Esophagus mucosa (tissue), 1 donor: Measurements from ENCODE around the gene CKAP5. TPM values are rescaled to one million over a fixed set of nuclear protein-coding genes. Genes with fewer than 3 reads are reported as not detected.

Experiments used
- ATAC-seq: fragments of 200-7000 bp; cut with Tn5 transposase; one replicate; pipeline ENCODE4 v1.9.1; 2020
- total RNA-seq: library from RNA; stranded (reverse); gene quantifications from one replicate; pipeline ENCODE4 v1.2.4, GENCODE V29; 2023
- donor health status: DM: yes; HTN: yes; CAD: no.

Gene CKAP5
- total RNA-seq, 1 donor from 2014 or later: 48.7 TPM

- ATAC-seq: no peak
These were observed 83.8 kb downstream of the CKAP5 start for GRCh38 chr11:46762248-46762647.

- no peak for ATAC-seq
These were observed 84.3 kb downstream of the CKAP5 start for GRCh38 chr11:46761807-46762206.

GRCh38 chr11:46760429-46761128, 85.5 kb downstream of the CKAP5 start:
- no peak for ATAC-seq

- no peak for ATAC-seq
These were observed 86.9 kb downstream of the CKAP5 start for GRCh38 chr11:46759196-46759595.

GRCh38 chr11:46755962-46756361, 90.1 kb downstream of the CKAP5 start:
- ATAC-seq: no peak

GRCh38 chr11:46747150-46747549, 98.9 kb downstream of the CKAP5 start:
- ATAC-seq: no peak

GRCh38 chr11:46745995-46746394, 100.1 kb downstream of the CKAP5 start:
- ATAC-seq: no peak

- no peak for ATAC-seq
These were observed 100.8 kb downstream of the CKAP5 start for GRCh38 chr11:46745328-46745727.

GRCh38 chr11:46743693-46744339, 102.3 kb downstream of the CKAP5 start:
- no peak for ATAC-seq

- no peak for ATAC-seq
These were observed 103.0 kb downstream of the CKAP5 start for GRCh38 chr11:46743043-46743442.

GRCh38 chr11:46741600-46742484, 104.2 kb downstream of the CKAP5 start:
- no peak for ATAC-seq

- ATAC-seq: no peak
These were observed 107.2 kb downstream of the CKAP5 start for GRCh38 chr11:46738887-46739286.

GRCh38 chr11:46737699-46738098, 108.4 kb downstream of the CKAP5 start:
- ATAC-seq: no peak

- no peak for ATAC-seq
These were observed 109.5 kb downstream of the CKAP5 start for GRCh38 chr11:46736615-46737014.

- ATAC-seq: no peak
These were observed 109.9 kb downstream of the CKAP5 start for GRCh38 chr11:46736146-46736545.

- no peak for ATAC-seq
These were observed 112.8 kb downstream of the CKAP5 start for GRCh38 chr11:46733234-46733633.

GRCh38 chr11:46731545-46731944, 114.5 kb downstream of the CKAP5 start:
- no peak for ATAC-seq

GRCh38 chr11:46729110-46730027, 116.7 kb downstream of the CKAP5 start:
- peak; percentile 67 for ATAC-seq

- ATAC-seq: no peak
These were observed 117.4 kb downstream of the CKAP5 start for GRCh38 chr11:46728659-46729040.

- ATAC-seq: no peak
These were observed 118.0 kb downstream of the CKAP5 start for GRCh38 chr11:46727952-46728658.

GRCh38 chr11:46726206-46726862, 119.7 kb downstream of the CKAP5 start:
- no peak for ATAC-seq
